ENCODE results near the gene FUOM.

- TF ChIP-seq CTCF (IDR thresholded peaks at IDR 0.05; ENCODE audit: poor library complexity, severe bottlenecking) (no peak), POLR2AphosphoS5 (IDR thresholded peaks at IDR 0.05) (no peak), EZH2 (IDR thresholded peaks at IDR 0.05; ENCODE audit: borderline replicate concordance, insufficient read depth, low read length, poor library complexity, severe bottlenecking) (no peak), REST (IDR thresholded peaks at IDR 0.05; ENCODE audit: borderline replicate concordance) (no peak), EP300 (conservative IDR thresholded peaks at IDR 0.05; ENCODE audit: poor library complexity, severe bottlenecking) (no peak)
Measured at GRCh38 chr10:133388236-133388972, 30.6 kb upstream of the FUOM start.

Measured in neural cell (in vitro differentiated cells).